C4-2B (cell line): ENCODE data around the gene CDHR2.

Source experiments
- CTCF ChIP-seq: fragments of 450-650 bp; conservative IDR thresholded peaks from 2 replicates; pipeline ENCODE4 v1.5.1; 2017; ENCODE audit warnings: mild to moderate bottlenecking
- ZFX ChIP-seq: fragments of 450-650 bp; IDR thresholded peaks from 2 replicates; pipeline ENCODE4 v1.6.1; 2017

- no peak for TF ChIP-seq CTCF
- no peak for TF ChIP-seq ZFX
These were observed 47.8 kb upstream of the CDHR2 start for GRCh38 chr5:176501333-176501732.
